ENCODE measurements around the gene BPIFA3.
A peak's percentile ranks its signal among the peaks of the same experiment; 100 is the strongest.

The BPIFA3 gene

DNA sequence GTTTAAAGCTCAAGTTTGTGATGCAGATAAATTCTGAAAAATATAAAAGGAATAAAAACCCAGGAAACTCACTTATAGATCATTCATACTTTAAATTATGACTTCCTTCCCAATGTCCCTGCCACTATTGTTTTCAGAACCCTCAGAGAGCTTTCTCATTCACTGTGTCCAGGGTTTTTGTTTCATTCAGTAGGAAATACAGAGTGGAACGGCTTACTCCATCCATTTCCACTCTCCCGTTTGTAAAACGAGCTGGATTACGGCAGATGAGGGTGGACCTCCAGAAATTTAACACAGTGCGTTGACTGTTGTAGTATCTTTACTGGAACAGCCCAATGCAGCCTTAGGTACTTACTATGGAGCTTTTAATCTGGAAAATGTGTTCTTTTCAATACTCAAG is 42.2 kb downstream of the BPIFA3 start:
- TF ChIP-seq, protein P1, sequence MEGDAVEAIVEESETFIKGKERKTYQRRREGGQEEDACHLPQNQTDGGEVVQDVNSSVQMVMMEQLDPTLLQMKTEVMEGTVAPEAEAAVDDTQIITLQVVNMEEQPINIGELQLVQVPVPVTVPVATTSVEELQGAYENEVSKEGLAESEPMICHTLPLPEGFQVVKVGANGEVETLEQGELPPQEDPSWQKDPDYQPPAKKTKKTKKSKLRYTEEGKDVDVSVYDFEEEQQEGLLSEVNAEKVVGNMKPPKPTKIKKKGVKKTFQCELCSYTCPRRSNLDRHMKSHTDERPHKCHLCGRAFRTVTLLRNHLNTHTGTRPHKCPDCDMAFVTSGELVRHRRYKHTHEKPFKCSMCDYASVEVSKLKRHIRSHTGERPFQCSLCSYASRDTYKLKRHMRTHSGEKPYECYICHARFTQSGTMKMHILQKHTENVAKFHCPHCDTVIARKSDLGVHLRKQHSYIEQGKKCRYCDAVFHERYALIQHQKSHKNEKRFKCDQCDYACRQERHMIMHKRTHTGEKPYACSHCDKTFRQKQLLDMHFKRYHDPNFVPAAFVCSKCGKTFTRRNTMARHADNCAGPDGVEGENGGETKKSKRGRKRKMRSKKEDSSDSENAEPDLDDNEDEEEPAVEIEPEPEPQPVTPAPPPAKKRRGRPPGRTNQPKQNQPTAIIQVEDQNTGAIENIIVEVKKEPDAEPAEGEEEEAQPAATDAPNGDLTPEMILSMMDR (IDR thresholded peaks at IDR 0.05; ENCODE audit: extremely low read depth, missing control alignments) = no peak
- no peak for DNase-seq (ENCODE audit: low spot score)

DNA sequence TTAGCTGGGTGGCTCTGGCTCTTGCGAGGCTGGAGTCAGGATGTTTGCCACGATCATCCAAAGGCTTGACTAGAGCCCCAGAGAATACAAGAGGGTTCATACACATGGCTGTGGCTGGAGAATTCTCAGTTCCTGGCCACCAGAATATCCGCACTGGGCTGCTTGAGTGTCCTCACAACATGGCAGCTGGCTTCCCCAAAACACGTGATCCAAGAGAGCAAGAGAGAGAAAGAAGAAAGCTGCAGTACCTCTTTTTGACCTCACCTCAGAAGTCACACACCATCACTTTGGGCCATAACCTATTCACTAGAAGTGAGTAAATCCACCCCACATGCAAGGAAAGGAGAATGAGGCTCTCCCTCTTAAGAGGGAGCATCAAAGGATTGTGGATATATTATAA is 44.3 kb downstream of the BPIFA3 start:
- TF ChIP-seq, protein P1 (IDR thresholded peaks at IDR 0.05; ENCODE audit: extremely low read depth, missing control alignments) = no peak
- no peak for DNase-seq (ENCODE audit: low spot score)

DNA sequence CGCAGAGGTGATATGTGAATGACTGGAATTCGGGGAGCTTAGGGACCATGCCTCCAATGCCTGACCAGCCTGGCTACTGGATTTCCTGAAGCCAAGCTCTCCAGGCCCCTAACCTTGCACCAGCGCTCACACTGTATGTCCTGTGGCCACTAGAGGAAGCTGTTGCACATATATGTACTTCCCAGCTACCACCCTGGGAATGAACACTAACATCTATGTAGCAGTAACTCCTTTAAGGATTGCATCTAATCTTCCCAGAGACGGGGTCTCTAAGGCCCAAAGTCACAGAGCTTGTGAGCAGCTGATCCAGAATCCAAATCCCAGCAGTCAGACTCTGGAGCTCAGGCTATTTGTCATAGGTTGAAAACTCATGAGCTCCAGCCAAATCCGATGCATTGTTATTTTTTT is 45.5 kb downstream of the BPIFA3 start:
- no peak for DNase-seq (ENCODE audit: low spot score)
- TF ChIP-seq, protein P1 (IDR thresholded peaks at IDR 0.05; ENCODE audit: extremely low read depth, missing control alignments) = peak; percentile 16

DNA sequence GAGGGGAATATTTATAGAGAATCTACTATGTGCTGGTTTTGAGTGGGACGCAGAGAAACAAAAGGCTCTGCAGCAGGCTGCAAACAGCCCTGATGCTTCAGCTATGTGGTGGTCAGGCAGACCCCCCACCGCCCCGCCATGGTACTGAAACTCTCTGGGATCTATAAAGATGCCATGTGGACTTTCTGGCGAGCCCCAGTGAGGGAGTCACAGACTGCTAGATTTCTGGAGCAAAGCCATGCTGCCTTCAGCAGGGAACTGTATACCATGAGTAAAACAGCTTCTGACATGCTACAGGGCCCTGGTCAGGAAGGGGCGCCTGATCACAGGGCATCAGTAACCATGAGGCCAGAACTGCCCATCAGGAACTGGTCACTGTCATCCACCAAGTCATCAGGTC is 46.6 kb downstream of the BPIFA3 start:
- no peak for DNase-seq (ENCODE audit: low spot score)
- TF ChIP-seq, protein P1 (IDR thresholded peaks at IDR 0.05; ENCODE audit: extremely low read depth, missing control alignments) = no peak

DNA sequence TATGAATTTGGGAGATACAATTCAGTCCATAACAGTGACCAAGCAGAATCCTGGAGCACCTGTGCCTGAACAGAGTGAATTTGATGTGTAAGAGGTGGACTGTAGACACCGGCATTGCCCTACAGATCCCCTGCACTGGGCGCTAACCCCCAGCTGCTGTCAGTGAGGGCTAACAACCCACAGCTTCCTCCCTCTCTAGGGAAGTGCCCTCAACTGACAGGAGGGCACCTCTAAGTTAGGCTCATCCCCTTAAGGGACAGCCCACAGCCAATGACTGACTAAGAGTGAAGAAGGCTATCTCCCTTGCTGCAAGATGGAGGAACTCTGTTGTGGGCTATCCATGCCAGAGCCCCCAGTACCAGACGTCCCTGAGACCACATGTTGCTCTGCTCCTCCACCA is 50.5 kb downstream of the BPIFA3 start:
- DNase-seq (ENCODE audit: low spot score) = no peak

DNA sequence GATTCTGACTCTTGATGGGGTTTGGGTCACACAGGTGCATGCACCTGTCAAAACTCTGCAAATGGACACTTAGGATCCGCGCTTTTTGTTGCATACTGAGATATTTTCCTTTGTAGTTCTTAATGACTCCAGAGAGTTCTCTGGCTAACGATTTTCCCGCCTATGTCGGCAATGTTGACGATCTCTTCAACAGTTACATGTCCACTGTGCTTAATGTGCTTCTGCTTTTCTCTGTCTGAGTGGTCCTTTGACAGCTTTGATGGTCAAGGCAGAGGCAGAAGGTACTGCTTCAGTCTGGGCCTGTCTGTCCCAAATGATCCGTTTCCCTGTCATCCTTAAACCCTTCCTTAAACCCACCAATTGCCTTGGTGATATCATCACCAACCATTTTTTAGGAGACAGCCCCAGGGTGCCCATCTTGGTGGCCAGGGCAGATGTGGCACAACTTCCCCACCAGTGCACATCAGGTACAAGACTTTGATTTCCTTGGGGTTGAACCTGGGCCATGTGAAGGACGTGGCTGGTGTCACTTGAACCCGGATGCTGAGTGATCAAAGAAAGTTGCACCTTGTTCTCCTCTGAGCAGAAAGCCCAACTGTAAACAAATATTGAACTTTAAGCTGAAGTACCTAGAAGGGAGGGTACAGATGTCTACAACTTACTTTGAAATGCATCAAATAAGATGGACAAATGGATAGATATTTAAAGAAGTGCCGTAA is 55.2 kb downstream of the BPIFA3 start:
- TF ChIP-seq, protein P1 (IDR thresholded peaks at IDR 0.05; ENCODE audit: extremely low read depth, missing control alignments) = no peak
- no peak for DNase-seq (ENCODE audit: low spot score)

More for the DNA sequence above, 50.5 kb downstream of the BPIFA3 start:
- TF ChIP-seq, protein P1 (IDR thresholded peaks at IDR 0.05; ENCODE audit: extremely low read depth, missing control alignments) = no peak

DNA sequence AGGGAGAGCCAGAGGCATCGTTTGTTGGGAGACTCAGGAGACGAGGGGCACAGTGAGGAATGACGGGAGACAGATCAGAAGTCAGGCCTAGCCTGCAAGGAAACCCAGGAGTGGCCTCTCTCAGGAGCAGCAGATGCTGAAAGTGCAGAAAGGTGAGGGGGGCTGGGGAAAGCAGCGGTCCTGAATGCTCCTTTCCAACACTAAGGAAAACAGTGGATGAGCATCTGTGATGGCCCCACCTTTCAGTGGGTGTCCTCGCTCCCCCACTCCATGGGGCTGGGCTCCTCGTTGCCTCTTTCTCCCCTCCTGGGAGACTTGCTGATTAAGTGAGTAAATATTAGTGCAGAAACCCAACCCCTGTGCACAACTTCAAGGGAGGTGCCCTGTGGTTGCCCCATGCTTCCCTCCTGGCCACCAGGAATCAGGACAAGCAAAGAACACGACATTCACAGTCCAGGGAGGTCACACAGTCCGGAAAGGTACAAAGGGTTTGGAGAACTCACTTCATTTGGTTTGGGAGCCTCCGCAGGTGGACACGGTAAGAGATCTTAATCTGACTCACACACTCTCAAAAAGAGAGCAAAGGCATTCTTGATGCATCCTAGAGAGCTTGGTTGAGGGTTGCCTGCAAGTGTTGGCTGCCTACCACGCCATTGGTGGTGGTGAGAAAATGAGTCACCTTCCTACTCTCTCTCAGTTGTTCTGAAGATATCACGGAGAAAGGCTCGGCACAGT is 56.1 kb downstream of the BPIFA3 start:
- TF ChIP-seq, protein P1 (IDR thresholded peaks at IDR 0.05; ENCODE audit: extremely low read depth, missing control alignments) = no peak
- no peak for DNase-seq (ENCODE audit: low spot score)
